Heart left ventricle (tissue), 16 donors: ENCODE data around the gene IPP. TPM values are rescaled to one million over a fixed set of nuclear protein-coding genes. Genes with fewer than 3 reads are reported as not detected.

Experiments used
- ATAC-seq, 4 donors: fragments of 200-7000 bp; cut with Tn5 transposase; one replicate each; pipeline ENCODE4 v1.9.1; 2020 to 2022; ENCODE audit warnings: moderate library complexity in 4 of 4, mild to moderate bottlenecking in 3 of 4, moderate number of reproducible peaks in 1 of 4
- DNase-seq, 5 donors: peaks; one replicate each; pipeline ENCODE4 v3.0.0-alpha.2; 2020
- H3K27ac ChIP-seq, 12 donors: fragments of 200-600 bp; sonication (generic) in 4 of 12; one replicate each; pipeline versions ENCODE4 v1.5.0 to v1.8.0; 2016 to 2022; ENCODE audit warnings: mild to moderate bottlenecking in 2 of 12
- H3K27me3 ChIP-seq, 9 donors: fragments of 200-600 bp; sonication (generic) in 2 of 9; one replicate each; pipeline versions ENCODE4 v1.5.1 to v1.8.0; 2016 to 2022; ENCODE audit warnings: mild to moderate bottlenecking in 3 of 9
- H3K36me3 ChIP-seq, 9 donors: fragments of 200-600 bp; sonication (generic) in 2 of 9; one replicate each; pipeline versions ENCODE4 v1.5.0 to v1.8.0; 2018 to 2022; ENCODE audit warnings: mild to moderate bottlenecking in 2 of 9
- H3K4me1 ChIP-seq, 12 donors: fragments of 200-600 bp; sonication (generic) in 4 of 12; one replicate each; pipeline versions ENCODE4 v1.5.0 to v1.8.0; 2016 to 2022; ENCODE audit warnings: mild to moderate bottlenecking in 3 of 12
- H3K4me3 ChIP-seq, 12 donors: fragments of 200-600 bp; sonication (generic) in 4 of 12; one replicate each; pipeline versions ENCODE4 v1.5.0 to v1.8.0; 2017 to 2022; ENCODE audit warnings: mild to moderate bottlenecking in 9 of 12, moderate library complexity in 4 of 12
- H3K9me3 ChIP-seq, 12 donors: fragments of 200-600 bp; sonication (generic) in 4 of 12; one replicate each; pipeline versions ENCODE4 v1.5.0 to v1.8.0; 2016 to 2022; ENCODE audit warnings: mild to moderate bottlenecking in 1 of 12
- POLR2A ChIP-seq, 2 donors: fragments of 450-650 bp; IDR thresholded peaks; one replicate each; pipeline ENCODE4 v1.6.1; 2017; ENCODE audit warnings: antibody characterized with exemption in 2 of 2, mild to moderate bottlenecking in 2 of 2, moderate library complexity in 2 of 2
- WGBS, 4 donors: extraction: QIAGEN DNeasy Blood & Tissue Kit in 2 of 4; methylation state at CpG; one replicate each; pipeline versions ENCODE4 v1.1.5 to v1.1.7; 2013 to 2018; 5-methylcytosine and 5-hydroxymethylcytosine counted together
- intact Hi-C, 10 donors: fragments of 100-400 bp; cut with DNase I; formaldehyde crosslinking; loops; one replicate each; pipeline versions ENCODE4 v1.11.1 to v1.14.2; 2022
- polyA plus RNA-seq, 2 donors: library from polyadenylated mRNA; stranded (reverse); fragments of 200-250 nt; gene quantifications; one replicate each; pipeline ENCODE4 v1.2.3, GENCODE V29; 2013
- total RNA-seq, 9 donors: library from RNA; depleted of rRNA in 2 of 9; stranded (reverse); fragments of >200 nt in 2 of 9; fragmentation: NEBNext Ultra II Directional in 3 of 9; extraction: Animal tissue kit (Norgen Biotek cat#: 25700) in 3 of 9; gene quantifications; one replicate each; pipeline versions ENCODE4 v1.1.0 to v1.2.4, GENCODE V29; 2016 to 2023
- TF ChIP-seq, protein P1 (sequence below), 12 donors: fragments of 200-600 bp; sonication (generic) in 4 of 12; IDR thresholded peaks; one replicate each; pipeline versions ENCODE4 v1.5.0 to v1.8.0; 2018 to 2022; ENCODE audit warnings: antibody characterized with exemption in 12 of 12, mild to moderate bottlenecking in 5 of 12
- donor health status: ischemic (EF 13 %, LVEDD 7.1; RV severe dilation, severe dysfunction).
- donor health status: healthy with polysubstance abuse.
- donor health status: DM: no; HTN: yes; CAD: no.
- donor health status: DM: no; HTN: no; CAD: no.
- donor health status: ischemic (EF 25% LVEDD 6.9; RV normal size, moderate dysfunction).
- donor health status: ischemic (EF 25% LVEDD 5.7; RV mildly dilated, moderate dysfunction).
- donor health status: healthy.
- donor health status: DM: yes; HTN: yes; CAD: no.
- donor health status: ischemic (EF 35%, LVEDD 5.7; RV mildly dilated, moderate dysfunction).
- donor health status: nonischemic (EF 11% LVEDD 7.7; RV severe dilation, severe dysfunction).
- donor health status: DM: yes; HTN: yes; CAD: no.
- donor health status: PGD.
- donor health status: ischemic (EF 29% LVEDD 5.4; RV normal size, mild dysfunction).
- donor health status: nonischemic (EF 23%, LVEDD 6.1; RV moderate dilation, normal function).

Gene IPP
- total and polyA plus RNA-seq, 11 donors: 3.6 to 24.7 (median 9.9) TPM

DNA sequence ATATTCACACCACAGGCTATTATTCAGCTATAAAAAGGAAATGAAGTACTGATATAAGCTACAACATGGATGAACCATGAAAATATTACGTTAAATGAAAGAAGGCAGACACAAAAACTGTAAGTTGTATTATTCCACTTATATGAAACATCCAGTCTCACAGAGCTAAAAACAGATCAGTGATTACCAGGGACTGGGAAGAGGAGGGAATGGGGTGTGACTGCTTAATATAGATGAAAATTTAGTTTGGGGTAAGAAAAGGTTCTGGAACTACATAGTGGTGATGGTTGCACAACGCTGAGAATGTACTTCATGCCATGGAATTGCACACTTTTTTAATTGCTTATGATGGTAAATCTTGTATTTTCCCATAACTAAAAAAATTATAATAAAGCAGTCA lies 83.6 kb downstream of the IPP start:
- TF ChIP-seq, protein P1, sequence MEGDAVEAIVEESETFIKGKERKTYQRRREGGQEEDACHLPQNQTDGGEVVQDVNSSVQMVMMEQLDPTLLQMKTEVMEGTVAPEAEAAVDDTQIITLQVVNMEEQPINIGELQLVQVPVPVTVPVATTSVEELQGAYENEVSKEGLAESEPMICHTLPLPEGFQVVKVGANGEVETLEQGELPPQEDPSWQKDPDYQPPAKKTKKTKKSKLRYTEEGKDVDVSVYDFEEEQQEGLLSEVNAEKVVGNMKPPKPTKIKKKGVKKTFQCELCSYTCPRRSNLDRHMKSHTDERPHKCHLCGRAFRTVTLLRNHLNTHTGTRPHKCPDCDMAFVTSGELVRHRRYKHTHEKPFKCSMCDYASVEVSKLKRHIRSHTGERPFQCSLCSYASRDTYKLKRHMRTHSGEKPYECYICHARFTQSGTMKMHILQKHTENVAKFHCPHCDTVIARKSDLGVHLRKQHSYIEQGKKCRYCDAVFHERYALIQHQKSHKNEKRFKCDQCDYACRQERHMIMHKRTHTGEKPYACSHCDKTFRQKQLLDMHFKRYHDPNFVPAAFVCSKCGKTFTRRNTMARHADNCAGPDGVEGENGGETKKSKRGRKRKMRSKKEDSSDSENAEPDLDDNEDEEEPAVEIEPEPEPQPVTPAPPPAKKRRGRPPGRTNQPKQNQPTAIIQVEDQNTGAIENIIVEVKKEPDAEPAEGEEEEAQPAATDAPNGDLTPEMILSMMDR (IDR thresholded peaks at IDR 0.05): no peak
- no peak for TF ChIP-seq POLR2A (IDR thresholded peaks at IDR 0.05)
- DNase-seq (no peak), ATAC-seq (peak in 1 of 4 donors; percentile 35)
- Histone ChIP-seq H3K27me3 (no peaks in the 10 kb centered on the region), H3K4me1 (peaks cover 0 to 58% (median 38%) of the 10 kb centered on the region in 12 donors), H3K27ac (peak overlapping the region in 2 of 12 donors; percentile 4 to 11), H3K9me3 (no peaks in the 10 kb centered on the region), H3K36me3 (peaks cover 0 to 10% (median 0%) of the 10 kb centered on the region in 9 donors), H3K4me3 (no peak overlapping the region)
- intact Hi-C loops: no loop called here
- WGBS, 4 donors: 54 to 60% (median 55%) methylated on average over 2 of the region's 2 CpGs

DNA sequence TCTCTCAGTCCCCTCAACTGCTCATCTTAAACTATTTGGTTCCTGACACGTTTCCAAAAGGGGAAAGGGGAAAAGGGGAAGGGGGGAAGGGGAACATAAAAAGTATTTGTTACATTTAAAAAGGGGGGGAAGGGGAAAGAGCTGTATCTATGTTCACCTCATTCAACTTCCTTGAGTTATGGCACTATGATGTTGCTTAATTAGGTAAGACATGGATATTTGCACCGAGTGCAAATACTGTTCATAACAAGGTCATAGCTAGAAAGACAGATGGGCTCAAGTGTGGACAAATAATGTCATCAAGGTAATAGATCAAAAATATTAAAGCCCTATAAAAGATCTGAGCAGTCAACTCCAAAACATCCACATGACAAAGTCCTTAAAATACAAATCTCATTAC lies 90.1 kb downstream of the IPP start:
- Histone ChIP-seq H3K36me3 (peaks cover 0 to 58% (median 56%) of the 10 kb centered on the region in 9 donors), H3K27ac (no peak overlapping the region), H3K9me3 (no peaks in the 10 kb centered on the region), H3K4me3 (no peak overlapping the region), H3K4me1 (peaks cover 0 to 9% (median 0%) of the 10 kb centered on the region in 12 donors), H3K27me3 (no peaks in the 10 kb centered on the region)
- intact Hi-C loops: no loop called here
- no peak for ATAC-seq
- 53 to 75% (median 66%) methylated on average over 2 of the region's 2 CpGs for WGBS, 4 donors
- no peak for DNase-seq
- TF ChIP-seq, protein P1 (IDR thresholded peaks at IDR 0.05): no peak
- no peak for TF ChIP-seq POLR2A (IDR thresholded peaks at IDR 0.05)

DNA sequence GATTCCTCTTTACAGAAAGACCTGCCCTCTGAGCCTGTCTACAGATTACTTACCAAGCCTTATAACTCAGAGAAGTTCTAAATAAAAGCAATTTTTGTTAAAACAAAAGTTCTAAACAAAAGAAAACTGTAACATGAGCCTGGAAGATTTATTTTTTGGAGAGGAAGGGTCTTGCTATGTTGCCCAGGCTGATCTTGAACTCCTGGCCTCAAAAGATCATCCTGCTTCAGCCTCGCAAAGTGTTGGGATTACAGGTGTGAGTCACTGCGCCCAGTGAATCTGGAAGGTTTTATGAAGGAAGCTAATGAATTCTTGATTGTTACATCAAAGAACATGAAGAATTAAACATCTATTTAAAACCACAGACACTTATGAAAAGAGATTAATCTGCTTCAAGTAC lies 91.2 kb downstream of the IPP start:
- DNase-seq: no peak
- TF ChIP-seq, protein P1 (IDR thresholded peaks at IDR 0.05): no peak
- no peak for TF ChIP-seq POLR2A (IDR thresholded peaks at IDR 0.05)
- Histone ChIP-seq H3K4me1 (peaks cover 0 to 9% (median 0%) of the 10 kb centered on the region in 12 donors), H3K36me3 (peaks cover 4 to 69% (median 67%) of the 10 kb centered on the region in 9 donors), H3K9me3 (no peaks in the 10 kb centered on the region), H3K4me3 (no peak overlapping the region), H3K27ac (no peak overlapping the region), H3K27me3 (no peaks in the 10 kb centered on the region)
- intact Hi-C loops: no loop called here
- ATAC-seq: no peak
- WGBS, 4 donors: 95 to 98% (median 96%) methylated on average over 2 of the region's 2 CpGs

DNA sequence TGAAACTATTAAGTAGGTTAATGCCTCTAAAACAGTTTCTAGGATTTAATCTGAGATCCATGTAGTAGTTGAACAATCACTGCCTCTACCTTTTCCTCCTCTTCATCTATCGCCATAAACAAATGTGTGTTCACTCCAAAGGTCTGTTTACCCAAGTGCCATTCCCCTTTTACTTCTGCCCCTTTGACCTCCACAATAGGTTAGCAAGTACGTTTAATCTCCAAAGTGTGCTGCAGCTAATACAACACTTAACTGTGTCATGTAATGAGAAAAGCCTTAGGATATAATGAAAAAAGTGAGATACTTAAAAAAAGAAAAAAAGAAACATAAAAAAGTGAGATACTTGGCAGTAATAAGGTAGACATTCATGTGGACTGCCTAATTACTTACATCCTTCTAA lies 92.3 kb downstream of the IPP start:
- Histone ChIP-seq H3K27me3 (no peaks in the 10 kb centered on the region), H3K4me1 (peaks cover 0 to 9% (median 0%) of the 10 kb centered on the region in 12 donors), H3K4me3 (no peak overlapping the region), H3K9me3 (no peaks in the 10 kb centered on the region), H3K27ac (no peak overlapping the region), H3K36me3 (peaks cover 4 to 79% (median 78%) of the 10 kb centered on the region in 9 donors)
- DNase-seq: no peak
- intact Hi-C loops: no loop called here
- TF ChIP-seq POLR2A (IDR thresholded peaks at IDR 0.05): no peak
- 55 to 75% (median 70%) methylated on average over 2 of the region's 2 CpGs for WGBS, 4 donors
- ATAC-seq: no peak
